NT2/D1 (cell line): ENCODE data around the gene UNC45A.

ENCODE experiments used
- SUZ12 ChIP-seq: IDR thresholded peaks from 2 replicates; pipeline ENCODE4 v1.6.1; 2011; ENCODE audit not compliant: insufficient read length, insufficient read depth; ENCODE audit errors: extremely low read depth
- YY1 ChIP-seq: IDR thresholded peaks from 2 replicates; pipeline ENCODE4 v1.6.1; 2011; ENCODE audit not compliant: insufficient read length, insufficient read depth

DNA sequence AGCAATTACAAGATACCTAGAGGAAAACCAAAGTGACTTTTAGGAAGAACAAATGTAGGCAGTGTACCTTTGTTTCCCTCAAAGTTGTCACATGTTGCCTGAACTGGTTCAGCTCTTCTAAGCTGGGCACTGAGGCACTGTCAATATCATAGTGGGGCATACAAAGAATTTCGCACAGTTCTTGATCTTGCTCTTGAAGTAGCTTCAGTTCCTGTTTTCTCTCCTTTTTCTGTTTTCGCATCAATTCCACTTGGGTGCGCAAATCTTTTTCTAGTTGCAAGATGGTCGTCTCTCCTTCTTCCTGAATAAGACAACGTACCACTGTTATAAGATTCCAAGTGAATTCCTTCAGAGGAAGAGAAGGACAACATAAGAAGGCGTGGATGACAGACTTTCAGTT, 46.6 kb downstream of the UNC45A start:
- TF ChIP-seq SUZ12, result no peak
- no peak for TF ChIP-seq YY1
